H9 (cell line): ENCODE results near the gene ANKRD11. TPM values are rescaled to one million over a fixed set of nuclear protein-coding genes. Genes with fewer than 3 reads are reported as not detected.

Source experiments
- DNase-seq: peaks from one replicate; pipeline ENCODE4 v3.0.0-alpha.2; 2017
- H2AFZ ChIP-seq: one replicate; pipeline ENCODE4 v1.6.1; 2013; ENCODE audit warnings: mild to moderate bottlenecking, low read length, control low read depth, moderate library complexity
- H2AK5ac ChIP-seq: 2 replicates; pipeline ENCODE4 v1.6.1; 2013; ENCODE audit warnings: low read length, control low read depth, mixed read lengths; ENCODE audit not compliant: insufficient read length
- H2BK120ac ChIP-seq: one replicate; pipeline ENCODE4 v1.6.1; 2013; ENCODE audit warnings: low read depth, mild to moderate bottlenecking, low read length, control low read depth, inconsistent platforms; ENCODE audit not compliant: poor library complexity, severe bottlenecking
- H2BK12ac ChIP-seq: 2 replicates; pipeline ENCODE4 v1.6.1; 2013; ENCODE audit warnings: low read length, control low read depth, mixed read lengths, low read depth; ENCODE audit not compliant: insufficient read length
- H2BK15ac ChIP-seq: 2 replicates; pipeline ENCODE4 v1.6.1; 2013; ENCODE audit warnings: low read depth, low read length, control low read depth
- H2BK20ac ChIP-seq: one replicate; pipeline ENCODE4 v1.6.1; 2013; ENCODE audit warnings: low read depth, mild to moderate bottlenecking, low read length, control low read depth, inconsistent platforms; ENCODE audit not compliant: poor library complexity, severe bottlenecking
- H2BK5ac ChIP-seq: 2 replicates; pipeline ENCODE4 v1.6.1; 2013; ENCODE audit warnings: low read length, control low read depth, mixed read lengths; ENCODE audit not compliant: insufficient read length
- H3K14ac ChIP-seq: 2 replicates; pipeline ENCODE4 v1.6.1; 2013; ENCODE audit warnings: low read length, control low read depth; ENCODE audit not compliant: insufficient read depth
- H3K18ac ChIP-seq: 2 replicates; pipeline ENCODE4 v1.6.1; 2013; ENCODE audit warnings: low read depth, mild to moderate bottlenecking, mixed read lengths, low read length, control low read depth; ENCODE audit not compliant: insufficient read length
- H3K23ac ChIP-seq: 2 replicates; pipeline ENCODE4 v1.6.1; 2013; ENCODE audit warnings: low read length, control low read depth, mixed read lengths, low read depth; ENCODE audit not compliant: insufficient read length
- H3K23me2 ChIP-seq: 2 replicates; pipeline ENCODE4 v1.6.1; 2013; ENCODE audit warnings: low read depth, mild to moderate bottlenecking, mixed read lengths, low read length, control low read depth; ENCODE audit not compliant: insufficient read length, poor library complexity, severe bottlenecking
- H3K27ac ChIP-seq: 2 replicates; pipeline ENCODE4 v1.5.1; 2013; ENCODE audit warnings: low read length, control low read depth, mixed read lengths, low read depth; ENCODE audit not compliant: insufficient read length
- H3K27me3 ChIP-seq: 2 replicates; pipeline ENCODE4 v1.6.1; 2013; ENCODE audit warnings: low read length, control low read depth, inconsistent platforms; ENCODE audit not compliant: insufficient read depth
- H3K4ac ChIP-seq: 2 replicates; pipeline ENCODE4 v1.6.1; 2013; ENCODE audit warnings: low read depth, mild to moderate bottlenecking, control low read depth, inconsistent platforms, low read length, moderate library complexity
- H3K4me1 ChIP-seq: 2 replicates; pipeline ENCODE4 v1.6.1; 2013; ENCODE audit warnings: low read length, control low read depth, inconsistent platforms; ENCODE audit not compliant: insufficient read depth
- H3K4me2 ChIP-seq: 2 replicates; pipeline ENCODE4 v1.6.1; 2013; ENCODE audit warnings: low read length, control low read depth, mixed read lengths; ENCODE audit not compliant: insufficient read length, insufficient read depth
- H3K56ac ChIP-seq: 2 replicates; pipeline ENCODE4 v1.6.1; 2013; ENCODE audit warnings: low read depth, mild to moderate bottlenecking, mixed read lengths, low read length, control low read depth; ENCODE audit not compliant: insufficient read length
- H3K79me1 ChIP-seq: 2 replicates; pipeline ENCODE4 v1.6.1; 2013; ENCODE audit warnings: low read depth, mild to moderate bottlenecking, moderate library complexity, low read length, control low read depth, inconsistent platforms; ENCODE audit not compliant: insufficient read depth, poor library complexity, severe bottlenecking
- H3K79me2 ChIP-seq: 2 replicates; pipeline ENCODE4 v1.6.1; 2013; ENCODE audit warnings: low read length, control low read depth, inconsistent platforms; ENCODE audit not compliant: insufficient read depth
- H3K9ac ChIP-seq: 2 replicates; pipeline ENCODE4 v1.6.1; 2013; ENCODE audit warnings: low read length, control low read depth, mixed read lengths; ENCODE audit not compliant: insufficient read length; ENCODE audit errors: extremely low read depth
- H3K9me3 ChIP-seq: one replicate; pipeline ENCODE4 v1.6.1; 2013; ENCODE audit warnings: low read depth, low read length, inconsistent platforms; ENCODE audit not compliant: control insufficient read depth
- H3T11ph ChIP-seq: one replicate; pipeline ENCODE4 v1.6.1; 2013; ENCODE audit warnings: mild to moderate bottlenecking, low read length, control low read depth, inconsistent platforms
- H4K20me1 ChIP-seq: one replicate; pipeline ENCODE4 v1.6.1; 2013; ENCODE audit not compliant: control insufficient read depth, insufficient read length, insufficient read depth
- H4K5ac ChIP-seq: 2 replicates; pipeline ENCODE4 v1.6.1; 2013; ENCODE audit warnings: low read depth, mild to moderate bottlenecking, mixed read lengths, low read length, control low read depth; ENCODE audit not compliant: insufficient read length
- H4K8ac ChIP-seq: replicated peaks from 2 replicates; pipeline ENCODE4 v1.6.1; 2013; ENCODE audit warnings: low read length, control low read depth, mixed read lengths, low read depth; ENCODE audit not compliant: insufficient read length
- H4K91ac ChIP-seq: 2 replicates; pipeline ENCODE4 v1.6.1; 2013; ENCODE audit warnings: low read depth, mild to moderate bottlenecking, moderate library complexity, mixed read lengths, low read length, control low read depth; ENCODE audit not compliant: insufficient read length
- H3K27ac Mint-ChIP-seq, 3 experiments: 2 replicates in 2 of 3; 3 replicates in 1 of 3; pipeline ENCODE4 v1.8.0; 2020 to 2021; ENCODE audit warnings: mixed read lengths in 3 of 3, mild to moderate bottlenecking in 1 of 3, moderate library complexity in 1 of 3
- H3K27me3 Mint-ChIP-seq: 2 replicates; pipeline ENCODE4 v1.8.0; 2021; ENCODE audit warnings: low read depth, mild to moderate bottlenecking, moderate library complexity, mixed read lengths
- H3K36me3 Mint-ChIP-seq, 3 experiments: 2 replicates in 2 of 3; 3 replicates in 1 of 3; pipeline ENCODE4 v1.8.0; 2020 to 2021; ENCODE audit warnings: low read depth in 3 of 3, mixed read lengths in 3 of 3; ENCODE audit not compliant: insufficient read depth in 1 of 3
- H3K4me1 Mint-ChIP-seq, 2 experiments: 2 replicates each; pipeline ENCODE4 v1.8.0; 2020; ENCODE audit warnings: mixed read lengths in 2 of 2
- H3K4me3 Mint-ChIP-seq, 2 experiments: 2 replicates in 1 of 2; 3 replicates in 1 of 2; pipeline ENCODE4 v1.8.0; 2020 to 2021; ENCODE audit warnings: mild to moderate bottlenecking in 2 of 2, mixed read lengths in 2 of 2, moderate library complexity in 1 of 2
- H3K9me3 Mint-ChIP-seq, 2 experiments: 2 replicates in 1 of 2; 3 replicates in 1 of 2; pipeline ENCODE4 v1.8.0; 2020; ENCODE audit warnings: mild to moderate bottlenecking in 2 of 2, mixed read lengths in 2 of 2, moderate library complexity in 1 of 2
- WGBS: extraction: QIAGEN DNeasy Blood & Tissue Kit; methylation state at CpG from one replicate; pipeline ENCODE4 v1.1.7; 2013; ENCODE audit warnings: missing lambda C conversion rate, low lambda C conversion rate, mixed read lengths; ENCODE audit not compliant: insufficient read length; ENCODE audit errors: extremely low coverage; 5-methylcytosine and 5-hydroxymethylcytosine counted together
- total RNA-seq: library from RNA; stranded (reverse); gene quantifications from 2 replicates; pipeline ENCODE4 v1.2.1, GENCODE V29; 2021
- TF ChIP-seq, protein P1 (sequence below): fragments of 200-600 bp; sonication (generic); conservative IDR thresholded peaks from 3 replicates; pipeline ENCODE4 v1.8.0; 2021; ENCODE audit warnings: antibody characterized with exemption, mild to moderate bottlenecking

ANKRD11 gene
- total RNA-seq, 1 experiment from 2014 or later: 181 TPM

DNA sequence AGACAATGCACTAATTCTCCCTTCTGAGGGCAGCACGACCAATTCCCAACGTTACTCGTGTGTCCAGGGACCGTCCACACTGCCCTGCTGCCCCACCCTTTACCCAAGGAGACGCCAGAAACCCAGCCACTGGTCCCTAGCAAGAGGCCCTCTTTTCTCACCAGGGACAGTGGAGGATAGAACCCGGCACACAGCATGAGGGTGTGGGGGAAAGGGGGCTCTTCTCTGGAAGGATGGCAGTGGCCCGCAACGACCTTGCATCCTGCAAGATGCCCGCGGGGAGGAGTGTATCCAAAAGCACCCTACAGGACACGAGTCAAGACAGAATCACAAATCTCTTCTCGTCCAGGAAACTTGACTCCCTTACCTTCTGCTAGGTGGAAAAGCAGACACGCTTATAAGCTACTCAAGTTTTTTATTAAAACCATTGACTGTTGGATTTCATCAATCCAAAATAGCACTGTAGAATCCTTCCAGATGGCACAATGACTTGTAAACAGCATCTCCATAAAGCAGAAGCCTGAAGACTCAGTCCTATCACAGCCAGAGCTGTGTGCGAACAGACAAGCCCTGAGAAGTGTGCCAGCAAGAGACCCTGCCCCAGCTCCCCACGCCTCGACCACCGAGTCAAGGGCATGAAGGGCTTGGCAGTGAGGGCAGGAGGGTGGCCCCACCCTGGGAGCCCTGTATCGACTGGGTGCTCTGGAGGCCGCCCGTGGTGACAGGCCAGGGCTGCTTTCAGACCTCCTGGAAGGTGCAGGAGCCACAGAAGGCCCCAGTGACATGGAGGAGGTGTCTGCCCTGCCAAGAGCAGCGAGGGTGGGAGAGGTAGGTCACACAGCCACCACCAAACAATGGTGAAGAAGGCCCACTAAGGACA lies 103.8 kb downstream of the ANKRD11 start:
- no peaks in the 10 kb centered on the region for H3K9me3 ChIP-seq
- no peak overlapping the region for H4K91ac ChIP-seq
- no peak overlapping the region for H2AFZ ChIP-seq
- H3K9me3 Mint-ChIP-seq: no peaks in the 10 kb centered on the region; a peak in 1 of 5 replicates
- no peak overlapping the region for H3K18ac ChIP-seq
- H2BK20ac ChIP-seq: no peak overlapping the region
- no CpG with 5 or more reads among the region's 21 CpGs for WGBS
- no peak overlapping the region for H3K23ac ChIP-seq
- no peak overlapping the region for H3K4me3 Mint-ChIP-seq
- TF ChIP-seq, protein P1, sequence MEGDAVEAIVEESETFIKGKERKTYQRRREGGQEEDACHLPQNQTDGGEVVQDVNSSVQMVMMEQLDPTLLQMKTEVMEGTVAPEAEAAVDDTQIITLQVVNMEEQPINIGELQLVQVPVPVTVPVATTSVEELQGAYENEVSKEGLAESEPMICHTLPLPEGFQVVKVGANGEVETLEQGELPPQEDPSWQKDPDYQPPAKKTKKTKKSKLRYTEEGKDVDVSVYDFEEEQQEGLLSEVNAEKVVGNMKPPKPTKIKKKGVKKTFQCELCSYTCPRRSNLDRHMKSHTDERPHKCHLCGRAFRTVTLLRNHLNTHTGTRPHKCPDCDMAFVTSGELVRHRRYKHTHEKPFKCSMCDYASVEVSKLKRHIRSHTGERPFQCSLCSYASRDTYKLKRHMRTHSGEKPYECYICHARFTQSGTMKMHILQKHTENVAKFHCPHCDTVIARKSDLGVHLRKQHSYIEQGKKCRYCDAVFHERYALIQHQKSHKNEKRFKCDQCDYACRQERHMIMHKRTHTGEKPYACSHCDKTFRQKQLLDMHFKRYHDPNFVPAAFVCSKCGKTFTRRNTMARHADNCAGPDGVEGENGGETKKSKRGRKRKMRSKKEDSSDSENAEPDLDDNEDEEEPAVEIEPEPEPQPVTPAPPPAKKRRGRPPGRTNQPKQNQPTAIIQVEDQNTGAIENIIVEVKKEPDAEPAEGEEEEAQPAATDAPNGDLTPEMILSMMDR: no peak
- H3K27me3 Mint-ChIP-seq: no peaks in the 10 kb centered on the region
- peaks cover 4 to 7% (median 5%) of the 10 kb centered on the region in 3 experiments; a peak in 4 of 7 replicates for H3K36me3 Mint-ChIP-seq
- no peaks in the 10 kb centered on the region for H4K20me1 ChIP-seq
- no peaks in the 10 kb centered on the region for H3K23me2 ChIP-seq
- H3K4me1 ChIP-seq: no peaks in the 10 kb centered on the region; the same call in 1 of the 2 replicates
- no peaks in the 10 kb centered on the region for H3K27me3 ChIP-seq
- peak overlapping the region; percentile 35; the same call in 1 of the 2 replicates for H3K14ac ChIP-seq
- H3K79me2 ChIP-seq: peaks cover 75% of the 10 kb centered on the region
- no peak overlapping the region for H3K56ac ChIP-seq
- H2AK5ac ChIP-seq: no peak overlapping the region
- no peak overlapping the region for H4K8ac ChIP-seq
- H2BK15ac ChIP-seq: no peak overlapping the region
- H4K5ac ChIP-seq: no peak overlapping the region
- H3T11ph ChIP-seq: no peak overlapping the region
- no peak overlapping the region for H3K4me2 ChIP-seq
- no peak overlapping the region for H2BK12ac ChIP-seq
- H3K4me1 Mint-ChIP-seq: peaks cover 33 to 46% of the 10 kb centered on the region in 2 experiments
- peak overlapping the region in 2 of 3 experiments; percentile 31 to 77; a peak in 3 of 7 replicates for H3K27ac Mint-ChIP-seq
- no peak overlapping the region for H3K9ac ChIP-seq
- DNase-seq: no peak
- no peaks in the 10 kb centered on the region for H3K79me1 ChIP-seq
- H3K4ac ChIP-seq: no peak overlapping the region
- no peak overlapping the region for H2BK120ac ChIP-seq
- H2BK5ac ChIP-seq: no peak overlapping the region
- no peak overlapping the region for H3K27ac ChIP-seq
